ENCODE results near the gene ANKRD13A.
"Not testable (repeated sequence)": the region's sequence is repeated elsewhere in the genome, so short reads cannot be mapped to it uniquely, and the experiment has no call there.

ANKRD13A gene

GRCh38 chr12:110084314-110085015 lies 85.2 kb downstream of the ANKRD13A start:
- TF ChIP-seq GATA1 (IDR thresholded peaks at IDR 0.05; ENCODE audit: low read depth, low read length) (no peak), POLR2A (IDR thresholded peaks at IDR 0.05; ENCODE audit: low read length) (no peak)
- DNase-seq = no peak

- DNase-seq = not testable (repeated sequence)
Observed at GRCh38 chr12:110088216-110088615, 89.0 kb downstream of the ANKRD13A start.

- no peak for DNase-seq
- TF ChIP-seq POLR2A (IDR thresholded peaks at IDR 0.05; ENCODE audit: low read length) (no peak), GATA1 (IDR thresholded peaks at IDR 0.05; ENCODE audit: low read depth, low read length) (no peak)
Observed at GRCh38 chr12:110088936-110089335, 89.7 kb downstream of the ANKRD13A start.

Measured in erythroblast (primary cell).